Activated CD4-positive, alpha-beta T cell treated with anti-CD3 and anti-CD28 coated beads, Interleukin-2, amount 50 U/mL, for 4 hours (primary cell): ENCODE measurements around the gene LMX1B.
"Not testable (repeated sequence)": the region's sequence is repeated elsewhere in the genome, so short reads cannot be mapped to it uniquely, and the experiment has no call there.

ENCODE experiments used
- DNase-seq, 2 experiments: peaks; one replicate each; pipeline ENCODE4 v3.0.0-alpha.2; 2020

Gene LMX1B

DNA sequence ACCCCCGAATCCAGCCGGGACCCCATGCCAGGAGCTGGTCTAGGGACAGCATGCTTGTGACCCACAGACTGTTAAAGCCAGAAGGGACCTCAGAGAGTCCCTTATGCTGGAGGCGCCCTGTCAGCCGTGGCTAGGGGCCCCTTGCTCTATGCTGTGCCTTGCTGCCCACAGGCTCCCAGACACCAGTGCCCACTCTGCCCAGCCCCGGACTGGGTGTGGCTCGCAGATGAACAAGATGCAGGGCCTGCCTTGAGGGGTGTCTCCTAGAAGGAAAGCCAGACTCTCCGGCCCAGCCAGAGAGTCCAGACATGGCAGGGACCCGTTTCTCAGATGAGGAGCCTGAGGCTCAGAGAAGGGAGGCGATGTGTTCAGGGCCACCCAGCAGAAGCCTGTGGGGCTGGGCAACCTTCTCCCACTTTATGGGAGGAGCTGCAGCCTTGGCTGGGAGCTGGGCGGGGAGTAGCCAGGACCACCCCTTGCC is 85.7 kb downstream of the LMX1B start:
- no peak for DNase-seq

GRCh38 chr9:126700296-126700695 is 86.6 kb downstream of the LMX1B start:
- no peak for DNase-seq

GRCh38 chr9:126700903-126701812 is 87.4 kb downstream of the LMX1B start:
- DNase-seq, result no peak

DNA sequence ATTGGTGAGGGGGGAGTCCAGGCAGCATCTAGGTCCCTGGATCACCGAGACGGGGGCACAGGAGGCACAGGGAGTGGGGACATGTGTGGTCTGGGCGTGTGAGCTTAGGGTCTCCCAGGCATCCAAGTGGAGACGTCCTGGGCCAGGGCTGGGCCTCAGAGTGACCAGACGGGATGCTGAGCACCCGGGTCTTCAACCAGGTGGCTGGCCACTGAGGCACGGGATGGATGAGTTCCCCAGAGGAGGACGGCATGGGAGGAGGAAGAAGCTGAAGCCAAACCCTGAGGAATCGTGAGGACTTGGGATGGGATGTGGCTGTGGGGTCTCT is 88.0 kb downstream of the LMX1B start:
- DNase-seq, result no peak

DNA sequence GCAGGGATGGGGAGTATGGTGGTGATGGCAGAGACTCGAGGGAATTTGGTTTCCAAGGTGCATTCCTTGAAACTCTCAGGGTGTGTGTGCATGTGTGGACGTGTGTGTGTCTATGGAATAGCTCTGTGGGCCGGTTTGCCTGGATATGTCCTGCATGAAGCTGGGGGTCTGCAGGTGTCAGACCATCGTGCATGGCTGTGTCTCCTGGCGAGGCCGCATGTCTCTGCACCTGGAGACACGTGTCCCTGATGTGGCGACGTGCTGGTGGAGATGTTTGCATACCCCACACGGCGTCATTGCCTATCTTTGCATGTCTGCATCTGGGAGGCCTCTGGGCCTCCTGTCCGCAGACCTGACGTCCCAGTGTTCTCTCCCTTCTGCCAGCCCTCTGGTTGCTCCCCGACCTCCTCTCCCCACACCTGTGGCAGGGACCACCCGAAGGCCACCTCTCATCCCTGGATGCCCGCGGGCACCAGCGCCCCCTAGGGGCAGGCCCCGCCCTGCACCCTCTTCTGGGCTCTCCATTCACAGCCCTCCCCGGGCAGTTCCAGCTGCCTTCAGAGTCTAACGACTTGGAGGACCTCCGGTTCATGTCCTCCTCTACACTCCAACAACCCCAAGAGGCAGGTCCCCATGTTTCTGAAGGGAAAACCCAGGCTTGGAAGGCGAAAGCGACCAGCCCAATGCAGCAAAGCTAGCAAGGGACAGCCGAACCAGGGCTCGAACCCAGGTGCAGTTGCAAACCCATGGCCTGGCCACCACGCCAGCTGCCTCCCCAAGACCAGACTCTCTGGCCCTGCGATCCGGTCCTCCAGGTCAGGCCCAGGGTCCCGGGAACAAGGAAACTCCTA is 88.6 kb downstream of the LMX1B start:
- DNase-seq, result peak in 1 of 2 experiments; percentile 20

DNA sequence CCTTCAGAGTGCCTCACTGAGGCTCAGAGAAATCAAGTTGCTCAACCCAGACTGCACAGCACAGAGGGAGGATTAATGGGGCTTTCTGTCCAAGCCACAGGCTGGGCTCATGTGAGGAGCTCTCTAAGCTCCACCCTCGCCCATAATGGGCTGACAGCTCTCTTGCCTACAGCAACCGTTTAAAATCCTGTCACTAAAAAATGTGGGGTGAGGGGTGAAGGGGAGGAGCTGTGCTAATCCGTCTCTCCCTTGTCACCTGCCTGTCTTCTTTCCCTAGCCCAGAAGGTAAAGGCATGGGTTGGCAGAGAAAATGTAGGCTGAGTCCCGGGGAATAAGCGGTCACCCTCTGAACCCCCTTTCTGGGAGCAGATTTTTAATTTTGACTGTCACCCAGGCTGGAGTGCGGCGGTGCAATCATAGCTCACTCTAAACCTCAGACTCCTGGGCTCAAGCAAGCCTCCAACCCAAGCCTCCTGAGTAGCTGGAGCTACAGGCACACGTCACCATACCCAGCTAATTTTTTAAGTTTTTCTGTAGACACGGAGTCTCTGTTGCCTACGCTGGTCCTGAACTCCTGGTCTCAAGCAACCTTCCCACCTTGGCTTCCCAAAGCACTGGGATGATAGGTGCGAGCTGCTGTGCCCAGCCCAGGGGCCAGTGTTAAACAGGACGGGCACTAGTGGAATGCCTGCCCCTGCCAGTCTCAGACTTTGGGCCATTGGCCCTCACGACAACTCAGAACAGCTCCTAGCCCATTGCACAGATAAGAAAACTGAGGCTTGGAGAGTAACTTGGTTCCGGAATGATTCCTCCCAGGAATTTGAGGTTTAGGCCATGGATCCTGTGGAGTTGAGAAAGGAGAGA is 89.5 kb downstream of the LMX1B start:
- no peak for DNase-seq

DNA sequence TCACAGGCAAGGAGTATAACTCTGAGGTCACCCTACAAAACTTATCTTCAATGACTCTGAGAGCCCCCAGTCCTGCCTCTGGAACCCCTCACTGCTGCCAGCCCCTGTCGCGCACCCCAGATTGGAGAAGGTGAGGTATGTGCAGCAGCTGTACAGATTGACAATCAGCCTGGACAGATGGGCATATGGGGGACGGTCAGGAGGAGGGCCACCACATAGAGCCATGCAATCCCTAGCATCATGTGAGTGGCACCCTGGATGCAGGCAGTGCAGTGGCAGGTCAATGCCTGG is 90.1 kb downstream of the LMX1B start:
- DNase-seq, result no peak

- DNase-seq, result peak; percentile 51 to 66
These were observed 90.6 kb downstream of the LMX1B start for GRCh38 chr9:126704157-126704891.

DNA sequence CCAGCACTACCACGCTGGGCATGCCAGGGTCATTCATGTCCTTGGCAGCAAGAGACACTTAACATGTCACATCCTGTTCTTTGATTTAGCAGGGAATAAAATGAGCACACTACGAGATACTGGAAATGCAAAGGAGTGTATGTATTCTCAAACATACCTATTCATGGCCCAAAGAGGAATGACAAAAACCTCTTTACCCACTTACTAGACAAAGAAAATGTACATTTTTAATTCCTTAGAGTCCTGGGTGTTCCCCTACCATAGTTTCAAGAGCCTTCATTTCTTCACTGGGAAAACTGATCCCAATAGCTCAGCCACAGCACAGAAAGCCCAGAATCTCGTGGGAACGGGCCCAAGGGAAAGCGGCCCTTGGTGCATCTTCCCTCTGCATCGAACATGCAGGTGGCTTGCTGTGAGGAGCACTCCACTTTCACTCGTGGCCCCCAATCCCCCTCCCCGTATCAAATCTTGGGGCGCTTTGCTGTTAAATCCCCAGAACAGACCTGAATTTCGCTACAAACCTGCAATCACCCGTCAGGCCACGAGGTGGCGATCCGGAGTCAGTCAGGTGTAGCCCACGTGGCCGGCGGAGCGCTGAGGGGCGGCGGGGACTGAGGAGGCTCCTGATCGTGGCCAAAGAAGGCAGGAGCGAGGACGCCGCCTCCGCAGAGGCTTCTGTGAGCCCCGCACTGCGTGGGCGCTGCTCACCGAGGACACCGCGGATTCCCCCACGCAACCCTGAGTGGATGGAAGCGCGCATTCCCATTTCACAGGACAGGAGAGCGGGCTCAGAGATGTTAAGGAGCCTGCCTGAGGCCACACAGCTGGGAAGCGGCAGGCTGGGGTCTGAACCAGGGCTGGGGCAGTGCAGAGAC is 91.4 kb downstream of the LMX1B start:
- peak; percentile 84 to 86 for DNase-seq

- DNase-seq, result peak; percentile 72 to 76
These were observed 92.3 kb downstream of the LMX1B start for GRCh38 chr9:126705767-126706697.

DNA sequence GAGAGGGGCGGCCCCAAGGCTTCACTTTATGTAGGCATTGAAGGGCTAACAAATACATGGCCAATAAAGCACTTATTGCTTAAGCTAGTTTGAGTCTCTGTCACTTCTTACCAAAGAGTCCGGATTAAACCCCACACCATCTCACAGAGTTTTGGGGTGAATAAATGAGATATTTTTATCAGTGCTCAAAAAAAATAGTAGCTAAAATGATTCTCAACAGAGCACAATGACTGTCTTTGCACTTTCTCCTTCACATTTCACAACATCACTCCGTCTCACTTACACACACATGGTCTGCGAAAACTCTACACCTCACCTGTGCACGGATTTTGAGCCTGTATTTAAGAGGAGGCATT is 92.9 kb downstream of the LMX1B start:
- DNase-seq, result no peak

DNA sequence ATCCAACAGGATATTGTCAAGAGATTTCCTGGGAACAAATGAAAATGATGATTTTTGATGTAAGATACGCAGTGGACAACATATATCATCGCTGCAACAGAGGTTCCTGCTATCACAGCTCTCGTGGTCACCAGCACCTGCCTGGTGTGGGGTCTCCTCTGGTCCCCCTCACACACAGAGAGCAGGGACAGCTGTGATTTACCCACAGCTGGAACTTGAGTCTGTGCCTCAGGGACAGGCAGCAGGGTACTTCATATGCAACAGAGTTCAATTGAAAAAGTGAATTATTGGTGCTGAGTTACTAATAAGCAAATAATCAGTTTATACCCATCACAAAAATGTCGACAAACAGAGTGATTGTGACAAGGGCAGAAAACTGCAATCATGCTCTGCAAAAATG is 93.4 kb downstream of the LMX1B start:
- DNase-seq, result no peak

DNA sequence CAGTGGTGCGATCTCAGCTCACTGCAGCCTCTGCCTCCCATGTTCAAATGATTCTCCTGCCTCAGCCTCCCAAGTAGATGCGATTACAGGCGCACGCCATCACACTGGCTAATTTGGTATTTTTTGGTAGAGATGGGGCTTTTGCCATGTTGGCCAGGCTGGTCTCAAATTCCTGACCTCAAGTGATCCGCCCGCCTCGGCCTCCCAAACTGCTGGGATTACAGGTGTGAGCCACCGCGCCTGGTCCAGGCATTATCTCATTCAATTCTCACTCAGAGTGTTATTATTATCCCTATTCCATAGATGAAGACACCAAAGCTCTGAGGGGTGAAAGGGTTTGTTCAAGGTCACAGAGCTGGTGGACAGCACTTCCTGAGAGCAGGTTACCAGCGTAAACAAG is 94.0 kb downstream of the LMX1B start:
- not testable (repeated sequence) for DNase-seq

DNA sequence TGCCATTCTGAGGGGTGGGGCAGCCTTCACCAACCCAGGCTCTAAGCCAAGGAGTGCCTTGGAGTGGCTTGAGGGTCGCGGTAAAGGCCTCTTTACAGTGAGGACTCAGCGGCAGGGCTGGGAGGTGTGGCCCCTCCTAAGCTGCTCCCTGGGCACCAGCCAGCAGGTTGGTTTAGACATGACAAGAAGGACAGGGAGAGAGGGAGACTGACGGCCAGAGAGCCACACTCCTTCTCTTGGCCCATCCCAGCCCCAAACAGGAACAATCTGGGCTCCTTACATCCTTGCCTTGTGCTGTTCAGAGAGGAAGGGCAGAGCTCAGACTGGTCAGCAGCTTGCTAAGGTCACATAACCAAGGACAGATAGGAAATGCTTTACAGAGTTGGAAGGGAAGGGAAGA is 94.5 kb downstream of the LMX1B start:
- DNase-seq, result no peak

DNA sequence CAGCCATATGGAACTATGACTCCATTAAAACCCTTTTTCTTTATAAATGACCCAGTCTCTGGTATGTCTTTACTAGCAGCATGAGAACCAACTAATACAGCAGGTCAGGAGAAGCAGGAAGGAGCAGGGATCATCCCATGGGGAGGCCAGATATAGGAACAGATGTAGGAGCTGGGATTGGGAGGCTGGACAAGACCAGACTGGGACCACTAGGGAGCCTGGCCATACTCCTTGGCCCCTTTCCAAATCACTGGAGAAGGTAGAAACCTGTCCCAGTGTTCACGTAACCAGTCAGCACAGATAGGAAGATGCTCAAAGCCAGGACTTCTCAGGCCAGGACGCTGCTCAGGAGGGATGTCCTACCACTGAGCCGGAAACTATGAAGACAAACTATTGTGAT is 95.5 kb downstream of the LMX1B start:
- no peak for DNase-seq

GRCh38 chr9:126715382-126715781 is 101.7 kb downstream of the LMX1B start:
- DNase-seq, result no peak

DNA sequence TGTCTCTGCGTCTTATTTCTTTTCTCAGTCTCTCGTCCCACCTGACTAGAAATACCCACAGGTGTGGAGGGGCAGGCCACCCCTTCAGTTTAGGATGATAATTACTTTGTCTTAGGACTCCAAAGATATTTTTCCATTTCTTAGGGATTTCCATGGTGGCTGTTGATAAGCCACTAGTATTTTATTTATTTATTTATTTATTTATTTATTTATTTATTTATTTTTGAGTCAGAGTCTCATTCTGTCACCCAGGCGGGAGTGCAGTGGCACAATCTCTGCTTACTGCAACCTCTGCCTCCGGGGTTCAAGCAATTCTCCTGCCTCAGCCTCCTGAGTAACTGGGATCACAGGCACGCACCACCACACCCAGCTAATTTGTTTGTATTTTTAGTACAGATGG is 103.7 kb downstream of the LMX1B start:
- not testable (repeated sequence) for DNase-seq

- DNase-seq, result peak; percentile 82 to 84
These were observed 105.9 kb downstream of the LMX1B start for GRCh38 chr9:126719618-126720031.

- no peak for DNase-seq
These were observed 106.3 kb downstream of the LMX1B start for GRCh38 chr9:126720036-126720435.
